ENCODE data around the gene HOXA9. TPM values are rescaled to one million over a fixed set of nuclear protein-coding genes. Genes with fewer than 3 reads are reported as not detected.

Gene HOXA9
- total RNA-seq, 2 donors from 2014 or later = not detected

- ATAC-seq = no peak
Observed at GRCh38 chr7:27123007-27123476, 42.3 kb downstream of the HOXA9 start.

DNA sequence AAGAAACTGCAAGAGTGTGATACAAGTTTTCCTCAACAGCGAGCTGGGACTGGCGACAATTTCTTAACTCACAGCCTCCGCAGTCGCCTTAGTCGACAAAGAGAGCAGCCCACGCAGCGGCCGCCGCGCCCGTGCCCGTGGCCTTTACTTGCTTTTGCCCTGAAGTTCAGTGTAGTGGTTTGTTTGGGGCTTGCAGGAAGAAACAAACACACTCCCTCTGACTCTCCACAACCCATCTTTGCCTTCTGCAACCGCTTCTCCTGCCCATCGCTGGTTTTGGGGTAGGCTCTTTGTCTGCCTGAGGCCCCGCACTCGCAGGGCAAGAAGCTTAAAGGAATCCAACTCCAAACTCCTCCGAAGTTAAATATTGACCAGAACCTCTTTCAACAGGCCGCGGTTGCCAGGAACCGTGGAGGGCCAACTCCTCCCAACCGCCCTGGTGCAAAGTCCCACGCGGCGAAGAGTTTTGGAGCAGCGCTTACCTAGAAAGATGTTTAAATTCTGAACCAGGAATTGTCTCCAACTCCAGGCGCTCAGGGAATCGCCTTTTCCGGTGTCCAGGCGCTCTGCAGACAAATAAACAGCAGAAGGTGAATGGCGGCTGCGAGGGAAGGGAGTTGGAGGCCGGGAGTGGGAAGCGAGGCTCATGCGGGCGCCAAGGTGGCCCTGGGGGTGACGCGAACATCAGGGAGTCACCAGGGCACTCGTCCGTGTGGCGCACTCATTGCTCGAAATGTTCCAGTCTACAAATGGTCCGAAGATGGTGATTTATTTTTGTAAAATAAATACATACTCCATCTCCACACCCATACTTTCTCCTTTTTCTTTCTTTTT is 43.0 kb downstream of the HOXA9 start:
- Mint-ChIP-seq H3K9me3 (no peaks in the 10 kb centered on the region), H3K36me3 (no peaks in the 10 kb centered on the region), H3K27ac (no peak overlapping the region)
- no peak for DNase-seq (ENCODE audit: low spot score in 2 of 2)
- ATAC-seq = no peak

More at GRCh38 chr7:27123007-27123476, 42.3 kb downstream of the HOXA9 start:
- no peak overlapping the region for H3K27ac Mint-ChIP-seq
- no peak for DNase-seq (ENCODE audit: low spot score in 2 of 2)
- H3K9me3 Mint-ChIP-seq = no peaks in the 10 kb centered on the region
- no peaks in the 10 kb centered on the region for H3K36me3 Mint-ChIP-seq

DNA sequence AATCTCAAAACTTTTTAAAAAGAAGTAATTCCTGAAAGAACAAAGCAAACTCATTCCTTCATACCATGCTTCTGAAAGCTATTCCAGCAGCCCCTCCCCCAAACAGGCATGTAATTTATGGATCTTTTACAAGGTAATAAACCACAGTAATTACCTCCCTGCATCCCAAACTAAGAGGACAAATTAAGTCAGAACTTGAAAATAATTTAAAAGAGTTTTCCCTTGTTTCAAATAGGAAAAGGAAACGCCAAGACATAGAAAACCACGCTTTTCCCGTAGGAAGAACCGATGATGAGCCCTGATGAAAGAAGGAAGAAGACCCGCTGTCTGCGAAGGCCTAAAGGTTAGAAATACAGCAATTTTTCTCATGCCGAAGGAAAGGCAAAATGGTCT is 43.7 kb downstream of the HOXA9 start:
- ATAC-seq (no peak), DNase-seq (ENCODE audit: low spot score in 2 of 2) (no peak)
- Mint-ChIP-seq H3K9me3 (no peaks in the 10 kb centered on the region), H3K36me3 (no peaks in the 10 kb centered on the region), H3K27ac (no peak overlapping the region)

GRCh38 chr7:27119412-27119911 is 45.9 kb downstream of the HOXA9 start:
- Mint-ChIP-seq H3K27ac (no peak overlapping the region), H3K36me3 (no peaks in the 10 kb centered on the region), H3K9me3 (no peaks in the 10 kb centered on the region)
- ATAC-seq (no peak), DNase-seq (ENCODE audit: low spot score in 2 of 2) (no peak)

GRCh38 chr7:27118580-27118979 is 46.8 kb downstream of the HOXA9 start:
- H3K27ac Mint-ChIP-seq = no peak overlapping the region
- H3K9me3 Mint-ChIP-seq = no peaks in the 10 kb centered on the region
- H3K36me3 Mint-ChIP-seq = no peaks in the 10 kb centered on the region
- ATAC-seq = no peak
- DNase-seq (ENCODE audit: low spot score in 2 of 2) = no peak

DNA sequence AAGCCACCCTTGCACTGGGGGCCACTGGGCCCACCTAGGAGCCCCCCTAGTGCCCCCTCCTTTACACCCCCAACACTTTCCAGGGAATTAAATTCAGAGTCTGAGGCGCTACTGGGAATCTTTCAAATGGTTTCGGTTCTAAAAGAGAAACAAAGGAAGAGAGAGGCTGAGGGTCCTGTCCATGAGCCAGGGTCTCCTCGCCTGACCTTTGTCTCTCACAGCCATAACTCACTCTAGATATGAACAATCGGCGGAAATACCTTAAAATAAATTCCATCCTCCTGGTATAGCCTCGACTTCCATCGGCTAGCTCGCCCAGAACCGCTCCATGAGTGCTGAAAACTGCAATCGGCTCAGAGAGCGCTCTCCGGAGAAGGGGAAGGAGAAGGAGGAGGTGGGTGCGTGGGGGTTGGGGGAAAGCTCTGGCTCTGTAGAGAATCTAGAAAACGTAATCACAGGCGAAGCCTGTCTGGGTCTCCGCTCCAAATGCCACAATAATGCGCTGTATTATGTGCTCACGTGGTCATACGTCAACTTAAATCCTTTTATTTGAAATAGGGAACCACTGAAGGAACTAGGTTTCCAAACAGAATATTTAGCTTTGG is 47.3 kb downstream of the HOXA9 start:
- H3K27ac Mint-ChIP-seq = no peak overlapping the region
- no peaks in the 10 kb centered on the region for H3K36me3 Mint-ChIP-seq
- no peak for ATAC-seq
- no peak for DNase-seq (ENCODE audit: low spot score in 2 of 2)
- H3K9me3 Mint-ChIP-seq = no peaks in the 10 kb centered on the region

DNA sequence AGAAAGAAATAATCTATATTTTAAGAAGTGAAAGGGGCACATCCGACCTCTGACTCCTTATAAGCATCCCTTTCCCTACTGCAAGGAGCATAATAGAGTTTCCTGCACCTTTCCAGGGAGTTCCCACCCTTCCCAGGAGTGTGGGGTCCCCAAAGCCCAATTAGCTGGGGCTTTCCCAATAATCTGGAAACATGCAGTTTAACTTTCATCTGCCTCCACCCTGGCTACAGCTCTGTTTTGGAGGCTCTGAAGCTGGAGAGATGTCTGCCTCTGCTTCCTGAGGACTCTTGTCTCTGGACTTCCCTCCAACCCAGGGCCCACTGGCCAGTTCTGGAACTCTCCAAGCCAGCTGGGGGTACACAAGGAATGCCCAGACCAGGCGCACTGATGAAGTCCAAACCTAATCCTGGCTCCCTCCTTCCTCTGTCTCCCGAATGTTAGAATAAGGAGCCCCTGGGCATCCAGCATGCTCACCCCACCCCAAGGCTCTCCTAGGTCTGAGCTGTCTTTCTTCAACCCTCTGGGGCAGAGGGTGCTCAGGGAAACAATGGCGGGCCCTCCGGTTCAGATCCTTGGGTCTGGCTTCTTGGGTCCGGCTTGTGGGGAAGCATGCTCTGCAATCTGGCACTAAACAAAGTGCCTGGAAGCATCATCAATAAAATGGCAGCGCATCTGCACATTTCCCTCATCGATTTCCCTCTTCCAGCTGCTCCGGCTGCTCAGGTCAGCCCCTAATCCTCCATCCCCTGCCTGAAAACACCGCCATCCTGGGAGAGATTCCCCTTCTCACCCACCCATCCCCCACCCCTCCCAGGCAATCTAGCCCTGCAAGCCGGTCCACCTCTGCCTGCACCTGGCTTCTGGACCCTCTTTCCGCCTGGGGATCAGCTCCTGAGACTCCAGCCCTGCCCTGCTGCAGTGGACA is 48.1 kb downstream of the HOXA9 start:
- no peaks in the 10 kb centered on the region for H3K36me3 Mint-ChIP-seq
- H3K27ac Mint-ChIP-seq = no peak overlapping the region
- ATAC-seq (no peak), DNase-seq (ENCODE audit: low spot score in 2 of 2) (no peak)
- H3K9me3 Mint-ChIP-seq = no peaks in the 10 kb centered on the region

- Mint-ChIP-seq H3K27ac (no peak overlapping the region), H3K36me3 (no peaks in the 10 kb centered on the region), H3K9me3 (no peaks in the 10 kb centered on the region)
- no peak for ATAC-seq
- DNase-seq (ENCODE audit: low spot score in 2 of 2) = no peak
Observed at GRCh38 chr7:27116031-27116961, 49.0 kb downstream of the HOXA9 start.

- no peaks in the 10 kb centered on the region for H3K9me3 Mint-ChIP-seq
- no peaks in the 10 kb centered on the region for H3K36me3 Mint-ChIP-seq
- no peak overlapping the region for H3K27ac Mint-ChIP-seq
- ATAC-seq = no peak
- DNase-seq (ENCODE audit: low spot score in 2 of 2) = no peak
Observed at GRCh38 chr7:27115221-27116026, 49.9 kb downstream of the HOXA9 start.

- H3K36me3 Mint-ChIP-seq = no peaks in the 10 kb centered on the region
- no peaks in the 10 kb centered on the region for H3K9me3 Mint-ChIP-seq
- no peak for DNase-seq (ENCODE audit: low spot score in 2 of 2)
- ATAC-seq = no peak
- no peak overlapping the region for H3K27ac Mint-ChIP-seq
Observed at GRCh38 chr7:27114881-27115220, 50.5 kb downstream of the HOXA9 start.

GRCh38 chr7:27113991-27114769 is 51.2 kb downstream of the HOXA9 start:
- DNase-seq (ENCODE audit: low spot score in 2 of 2) (no peak), ATAC-seq (no peak)
- H3K27ac Mint-ChIP-seq = no peak overlapping the region
- H3K9me3 Mint-ChIP-seq = no peaks in the 10 kb centered on the region
- no peaks in the 10 kb centered on the region for H3K36me3 Mint-ChIP-seq

GRCh38 chr7:27112955-27113949 is 52.1 kb downstream of the HOXA9 start:
- Mint-ChIP-seq H3K27ac (no peak overlapping the region), H3K36me3 (no peaks in the 10 kb centered on the region), H3K9me3 (no peaks in the 10 kb centered on the region)
- DNase-seq (ENCODE audit: low spot score in 2 of 2) = no peak
- no peak for ATAC-seq
